GM12878 (cell line): ENCODE measurements around the gene FAM118A. TPM values are rescaled to one million over a fixed set of nuclear protein-coding genes. Genes with fewer than 3 reads are reported as not detected.
A peak's percentile ranks its signal among the peaks of the same experiment; 100 is the strongest.

ENCODE experiments used
- CREB1 ChIP-seq: IDR thresholded peaks from 2 replicates; pipeline ENCODE4 v1.6.1; 2012; ENCODE audit warnings: low read depth, mild to moderate bottlenecking, inconsistent platforms
- EGR1 ChIP-seq, 2 experiments: IDR thresholded peaks; 1 replicate in 1 of 2; 2 replicates in 1 of 2; pipeline ENCODE4 v1.6.1; 2011 to 2012; ENCODE audit warnings: low read depth in 2 of 2, low read length in 2 of 2, borderline replicate concordance in 1 of 2, mild to moderate bottlenecking in 1 of 2, moderate library complexity in 1 of 2
- HDGF ChIP-seq: fragments of 450-650 bp; IDR thresholded peaks from 2 replicates; pipeline ENCODE4 v1.6.1; 2016; ENCODE audit warnings: antibody characterized with exemption
- MTA3 ChIP-seq: IDR thresholded peaks from 2 replicates; pipeline ENCODE4 v1.6.1; 2012; ENCODE audit warnings: low read length, inconsistent platforms, borderline replicate concordance
- NR2C2 ChIP-seq: IDR thresholded peaks from 2 replicates; pipeline ENCODE4 v1.6.1; 2011; ENCODE audit warnings: borderline replicate concordance, low read depth; ENCODE audit not compliant: control insufficient read depth, insufficient read length
- PRDM15 ChIP-seq: fragments of 450-650 bp; formaldehyde crosslinking; IDR thresholded peaks from 2 replicates; pipeline ENCODE4 v1.4.0; 2020; ENCODE audit warnings: mild to moderate bottlenecking, moderate library complexity
- STAT3 ChIP-seq: IDR thresholded peaks from 2 replicates; pipeline ENCODE4 v1.6.1; 2011; ENCODE audit warnings: low read depth, low read length, improper control_type of control experiment
- SUPT20H ChIP-seq: IDR thresholded peaks from 2 replicates; pipeline ENCODE4 v1.6.1; 2011; ENCODE audit warnings: low read depth, mild to moderate bottlenecking, low read length, moderate library complexity, borderline replicate concordance; ENCODE audit not compliant: control insufficient read depth
- polyA plus RNA-seq, 11 experiments: library from polyadenylated mRNA; depleted of rRNA in 4 of 11; unstranded in 6 of 11; stranded (reverse) in 5 of 11; fragments of >200 nt; fragmentation: Nextera tagmentation in 4 of 11; fragmentation: Illumina TruSeq in 1 of 11; extraction: Ambion mirVana in 4 of 11; extraction: Trizol in 1 of 11; gene quantifications; 1 replicate in 1 of 11; 2 replicates in 10 of 11; pipeline versions ENCODE4 v1.2.1 to v1.2.3, GENCODE V29; 2011 to 2016; ENCODE audit warnings: inconsistent platforms in 2 of 11, missing spikeins in 2 of 11, low read depth in 1 of 11
- total RNA-seq, 4 experiments: library from RNA; depleted of rRNA in 3 of 4; stranded (reverse); fragments of >200 nt in 3 of 4; fragmentation: Illumina TruSeq in 1 of 4; extraction: Trizol in 1 of 4; gene quantifications; 2 replicates each; pipeline versions ENCODE4 v1.2.1 to v1.2.3, GENCODE V29; 2013 to 2021
- TF ChIP-seq, protein P1 (sequence below): fragments of 450-650 bp; formaldehyde crosslinking; IDR thresholded peaks from 2 replicates; pipeline ENCODE4 v1.5.0; 2022; ENCODE audit warnings: mild to moderate bottlenecking, missing genetic modification characterization
- TF ChIP-seq, protein P2 (sequence below): fragments of 150-350 bp; IDR thresholded peaks from 2 replicates; pipeline ENCODE4 v1.6.1; 2014; ENCODE audit warnings: mild to moderate bottlenecking, low read depth, low read length
- TF ChIP-seq, protein P3 (sequence below): fragments of 450-650 bp; IDR thresholded peaks from 2 replicates; pipeline ENCODE4 v1.6.1; 2017; ENCODE audit warnings: mild to moderate bottlenecking, moderate library complexity
- TF ChIP-seq, protein P4 (sequence below): IDR thresholded peaks from 2 replicates; pipeline ENCODE4 v1.6.1; 2011; ENCODE audit warnings: low read depth, mild to moderate bottlenecking, low read length, moderate library complexity, borderline replicate concordance; ENCODE audit errors: extremely low read depth

FAM118A gene
- total and polyA plus RNA-seq, 10 of the 15 experiments (the other 5 are each of a cell fraction or from before 2014, with no cell fraction given) = 17.4 to 332 (median 56.6) TPM

DNA sequence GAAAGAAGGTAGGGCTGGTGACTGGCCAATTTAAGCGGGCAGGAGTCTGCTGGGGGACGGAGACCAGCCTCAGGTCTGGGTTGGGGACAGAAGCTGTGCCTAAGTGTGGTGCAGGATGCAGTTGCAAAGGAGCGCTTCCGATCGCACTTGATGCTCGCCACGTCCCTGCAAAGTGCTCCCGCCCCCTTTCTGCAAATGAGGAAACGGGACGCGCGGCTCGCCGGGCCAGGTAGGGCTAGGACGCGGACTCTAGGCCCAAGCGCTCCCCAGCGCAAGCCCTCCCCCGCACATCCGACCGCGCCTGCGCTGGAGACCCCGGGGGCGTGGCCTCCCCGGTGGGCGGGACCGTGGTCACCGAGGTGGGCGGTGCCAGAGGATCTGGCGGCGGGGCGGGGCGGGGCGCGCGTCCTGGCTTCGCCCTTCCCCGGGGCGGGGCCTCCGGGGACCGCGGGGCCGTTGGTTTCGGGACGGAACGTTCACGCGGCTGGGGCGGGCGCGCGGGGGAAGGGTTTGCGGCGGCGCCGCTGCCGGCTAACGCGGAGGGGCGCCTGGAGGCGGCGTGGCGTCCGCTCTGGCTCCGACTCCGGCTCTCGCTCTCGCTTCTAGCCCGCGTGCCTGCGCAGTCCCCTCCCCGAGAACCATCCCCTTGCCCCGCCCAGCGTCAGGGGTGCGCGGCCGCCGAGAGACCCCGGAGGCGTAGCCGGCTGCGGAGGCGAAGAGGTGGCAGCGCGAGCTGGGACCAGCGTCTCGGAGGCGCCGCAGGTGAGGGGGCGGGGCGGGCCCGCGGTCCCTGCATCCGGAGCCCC is at the start of gene FAM118A (continued):
- TF ChIP-seq MTA3 = no peak
- TF ChIP-seq, protein P1, sequence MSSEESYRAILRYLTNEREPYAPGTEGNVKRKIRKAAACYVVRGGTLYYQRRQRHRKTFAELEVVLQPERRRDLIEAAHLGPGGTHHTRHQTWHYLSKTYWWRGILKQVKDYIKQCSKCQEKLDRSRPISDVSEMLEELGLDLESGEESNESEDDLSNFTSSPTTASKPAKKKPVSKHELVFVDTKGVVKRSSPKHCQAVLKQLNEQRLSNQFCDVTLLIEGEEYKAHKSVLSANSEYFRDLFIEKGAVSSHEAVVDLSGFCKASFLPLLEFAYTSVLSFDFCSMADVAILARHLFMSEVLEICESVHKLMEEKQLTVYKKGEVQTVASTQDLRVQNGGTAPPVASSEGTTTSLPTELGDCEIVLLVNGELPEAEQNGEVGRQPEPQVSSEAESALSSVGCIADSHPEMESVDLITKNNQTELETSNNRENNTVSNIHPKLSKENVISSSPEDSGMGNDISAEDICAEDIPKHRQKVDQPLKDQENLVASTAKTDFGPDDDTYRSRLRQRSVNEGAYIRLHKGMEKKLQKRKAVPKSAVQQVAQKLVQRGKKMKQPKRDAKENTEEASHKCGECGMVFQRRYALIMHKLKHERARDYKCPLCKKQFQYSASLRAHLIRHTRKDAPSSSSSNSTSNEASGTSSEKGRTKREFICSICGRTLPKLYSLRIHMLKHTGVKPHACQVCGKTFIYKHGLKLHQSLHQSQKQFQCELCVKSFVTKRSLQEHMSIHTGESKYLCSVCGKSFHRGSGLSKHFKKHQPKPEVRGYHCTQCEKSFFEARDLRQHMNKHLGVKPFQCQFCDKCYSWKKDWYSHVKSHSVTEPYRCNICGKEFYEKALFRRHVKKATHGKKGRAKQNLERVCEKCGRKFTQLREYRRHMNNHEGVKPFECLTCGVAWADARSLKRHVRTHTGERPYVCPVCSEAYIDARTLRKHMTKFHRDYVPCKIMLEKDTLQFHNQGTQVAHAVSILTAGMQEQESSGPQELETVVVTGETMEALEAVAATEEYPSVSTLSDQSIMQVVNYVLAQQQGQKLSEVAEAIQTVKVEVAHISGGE (CRISPR knock-in tag) = peak; percentile 86
- TF ChIP-seq PRDM15 (CRISPR knock-in tag) = no peak
- TF ChIP-seq EGR1 (IDR thresholded peaks at IDR 0.05; ENCODE audit: borderline replicate concordance in 1 of 2, low read depth in 2 of 2, low read length in 2 of 2) = peak; percentile 67 to 98
- peak; percentile 85 for TF ChIP-seq HDGF
- TF ChIP-seq, protein P2, sequence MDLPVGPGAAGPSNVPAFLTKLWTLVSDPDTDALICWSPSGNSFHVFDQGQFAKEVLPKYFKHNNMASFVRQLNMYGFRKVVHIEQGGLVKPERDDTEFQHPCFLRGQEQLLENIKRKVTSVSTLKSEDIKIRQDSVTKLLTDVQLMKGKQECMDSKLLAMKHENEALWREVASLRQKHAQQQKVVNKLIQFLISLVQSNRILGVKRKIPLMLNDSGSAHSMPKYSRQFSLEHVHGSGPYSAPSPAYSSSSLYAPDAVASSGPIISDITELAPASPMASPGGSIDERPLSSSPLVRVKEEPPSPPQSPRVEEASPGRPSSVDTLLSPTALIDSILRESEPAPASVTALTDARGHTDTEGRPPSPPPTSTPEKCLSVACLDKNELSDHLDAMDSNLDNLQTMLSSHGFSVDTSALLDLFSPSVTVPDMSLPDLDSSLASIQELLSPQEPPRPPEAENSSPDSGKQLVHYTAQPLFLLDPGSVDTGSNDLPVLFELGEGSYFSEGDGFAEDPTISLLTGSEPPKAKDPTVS = no peak
- TF ChIP-seq CREB1 = no peak; the same call in 1 of the 2 replicates
- TF ChIP-seq STAT3 = no peak
- TF ChIP-seq SUPT20H = no peak
- TF ChIP-seq, protein P3, sequence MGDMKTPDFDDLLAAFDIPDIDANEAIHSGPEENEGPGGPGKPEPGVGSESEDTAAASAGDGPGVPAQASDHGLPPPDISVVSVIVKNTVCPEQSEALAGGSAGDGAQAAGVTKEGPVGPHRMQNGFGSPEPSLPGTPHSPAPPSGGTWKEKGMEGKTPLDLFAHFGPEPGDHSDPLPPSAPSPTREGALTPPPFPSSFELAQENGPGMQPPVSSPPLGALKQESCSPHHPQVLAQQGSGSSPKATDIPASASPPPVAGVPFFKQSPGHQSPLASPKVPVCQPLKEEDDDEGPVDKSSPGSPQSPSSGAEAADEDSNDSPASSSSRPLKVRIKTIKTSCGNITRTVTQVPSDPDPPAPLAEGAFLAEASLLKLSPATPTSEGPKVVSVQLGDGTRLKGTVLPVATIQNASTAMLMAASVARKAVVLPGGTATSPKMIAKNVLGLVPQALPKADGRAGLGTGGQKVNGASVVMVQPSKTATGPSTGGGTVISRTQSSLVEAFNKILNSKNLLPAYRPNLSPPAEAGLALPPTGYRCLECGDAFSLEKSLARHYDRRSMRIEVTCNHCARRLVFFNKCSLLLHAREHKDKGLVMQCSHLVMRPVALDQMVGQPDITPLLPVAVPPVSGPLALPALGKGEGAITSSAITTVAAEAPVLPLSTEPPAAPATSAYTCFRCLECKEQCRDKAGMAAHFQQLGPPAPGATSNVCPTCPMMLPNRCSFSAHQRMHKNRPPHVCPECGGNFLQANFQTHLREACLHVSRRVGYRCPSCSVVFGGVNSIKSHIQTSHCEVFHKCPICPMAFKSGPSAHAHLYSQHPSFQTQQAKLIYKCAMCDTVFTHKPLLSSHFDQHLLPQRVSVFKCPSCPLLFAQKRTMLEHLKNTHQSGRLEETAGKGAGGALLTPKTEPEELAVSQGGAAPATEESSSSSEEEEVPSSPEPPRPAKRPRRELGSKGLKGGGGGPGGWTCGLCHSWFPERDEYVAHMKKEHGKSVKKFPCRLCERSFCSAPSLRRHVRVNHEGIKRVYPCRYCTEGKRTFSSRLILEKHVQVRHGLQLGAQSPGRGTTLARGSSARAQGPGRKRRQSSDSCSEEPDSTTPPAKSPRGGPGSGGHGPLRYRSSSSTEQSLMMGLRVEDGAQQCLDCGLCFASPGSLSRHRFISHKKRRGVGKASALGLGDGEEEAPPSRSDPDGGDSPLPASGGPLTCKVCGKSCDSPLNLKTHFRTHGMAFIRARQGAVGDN = peak; percentile 76; the same call in 1 of the 2 replicates
- TF ChIP-seq, protein P4, sequence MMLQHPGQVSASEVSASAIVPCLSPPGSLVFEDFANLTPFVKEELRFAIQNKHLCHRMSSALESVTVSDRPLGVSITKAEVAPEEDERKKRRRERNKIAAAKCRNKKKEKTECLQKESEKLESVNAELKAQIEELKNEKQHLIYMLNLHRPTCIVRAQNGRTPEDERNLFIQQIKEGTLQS = no peak
- no peak for TF ChIP-seq NR2C2
